HL-60 (cell line): Measurements from ENCODE around the gene PKD1.

ENCODE experiments used
- DNase-seq, 2 experiments: peaks; one replicate each; pipeline ENCODE4 v3.0.0-alpha.2; 2010 to 2020; ENCODE audit warnings: low read depth in 1 of 2, low spot score in 1 of 2
- H3K27ac ChIP-seq: fragments of 250-450 bp; sonication (Bioruptor Pico); replicated peaks from 2 replicates; pipeline ENCODE4 v1.5.1; 2020; ENCODE audit warnings: mild to moderate bottlenecking, moderate library complexity
- H3K27me3 ChIP-seq: fragments of 250-450 bp; sonication (Bioruptor Pico); 2 replicates; pipeline ENCODE4 v1.5.1; 2021; ENCODE audit warnings: mild to moderate bottlenecking, moderate library complexity; ENCODE audit not compliant: insufficient read depth, poor library complexity, severe bottlenecking
- H3K4me3 ChIP-seq: replicated peaks from 2 replicates; pipeline ENCODE4 v1.5.1; 2011; ENCODE audit warnings: mild to moderate bottlenecking, control low read depth, low read length; ENCODE audit not compliant: insufficient read depth
- GABPA ChIP-seq: IDR thresholded peaks from 2 replicates; pipeline ENCODE4 v1.6.1; 2012; ENCODE audit warnings: low read depth
- POLR2AphosphoS5 ChIP-seq: IDR thresholded peaks from 2 replicates; pipeline ENCODE4 v1.6.1; 2012; ENCODE audit warnings: low read depth
- SPI1 ChIP-seq: IDR thresholded peaks from 2 replicates; pipeline ENCODE4 v1.6.1; 2012; ENCODE audit warnings: low read depth, mild to moderate bottlenecking, borderline replicate concordance
- TF ChIP-seq, protein P1 (sequence below): IDR thresholded peaks from one replicate; pipeline ENCODE4 v1.5.1; 2011; ENCODE audit warnings: low read length, control low read depth, inconsistent platforms; ENCODE audit not compliant: insufficient read depth
- TF ChIP-seq, protein P2 (sequence below): IDR thresholded peaks from 2 replicates; pipeline ENCODE4 v1.6.1; 2012; ENCODE audit warnings: low read depth; ENCODE audit not compliant: insufficient replicate concordance

The PKD1 gene

DNA sequence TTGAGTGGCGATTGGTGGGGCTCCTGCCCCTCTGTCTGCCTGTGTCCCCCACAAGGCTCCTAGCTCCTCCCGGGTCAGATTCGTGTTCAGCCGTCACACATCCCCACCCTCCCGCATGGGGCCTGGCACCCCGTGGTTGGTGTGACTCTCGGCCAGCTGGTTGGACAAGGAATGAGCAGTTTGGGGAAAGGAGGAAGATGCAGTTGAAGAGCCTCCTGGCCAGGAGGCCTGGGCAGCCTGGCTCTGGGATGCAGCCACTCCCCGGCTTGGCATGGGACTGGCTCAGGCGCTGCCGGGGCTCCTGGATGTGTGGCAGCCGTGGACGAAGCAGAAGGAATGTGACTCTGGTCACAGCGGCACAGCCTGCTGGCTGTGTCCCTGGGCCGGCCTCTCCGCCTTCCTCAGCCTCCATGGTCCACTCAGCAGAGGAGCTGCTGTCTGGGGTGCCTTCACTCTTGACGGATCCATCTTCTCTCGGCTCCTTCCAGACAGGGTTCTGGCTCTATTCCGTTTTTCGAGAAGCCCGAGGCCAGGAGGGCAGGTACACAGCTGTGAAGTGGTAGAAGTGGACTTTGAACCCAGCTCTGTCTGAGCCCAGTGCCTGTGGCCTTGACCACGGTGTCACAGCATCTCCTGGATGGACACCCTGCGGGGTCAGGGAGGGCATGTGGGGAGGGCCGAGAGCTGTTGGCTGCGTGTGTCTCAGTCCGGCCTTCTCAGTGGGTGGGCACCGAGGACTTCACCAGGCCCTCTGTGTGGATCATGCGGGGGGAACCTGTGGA is 22.0 kb upstream of the PKD1 start:
- DNase-seq: no peak
- H3K27me3 ChIP-seq: no peaks in the 10 kb centered on the region
- peak overlapping the region; percentile 94 for H3K27ac ChIP-seq
- H3K4me3 ChIP-seq: no peak overlapping the region
- TF ChIP-seq, protein P1, sequence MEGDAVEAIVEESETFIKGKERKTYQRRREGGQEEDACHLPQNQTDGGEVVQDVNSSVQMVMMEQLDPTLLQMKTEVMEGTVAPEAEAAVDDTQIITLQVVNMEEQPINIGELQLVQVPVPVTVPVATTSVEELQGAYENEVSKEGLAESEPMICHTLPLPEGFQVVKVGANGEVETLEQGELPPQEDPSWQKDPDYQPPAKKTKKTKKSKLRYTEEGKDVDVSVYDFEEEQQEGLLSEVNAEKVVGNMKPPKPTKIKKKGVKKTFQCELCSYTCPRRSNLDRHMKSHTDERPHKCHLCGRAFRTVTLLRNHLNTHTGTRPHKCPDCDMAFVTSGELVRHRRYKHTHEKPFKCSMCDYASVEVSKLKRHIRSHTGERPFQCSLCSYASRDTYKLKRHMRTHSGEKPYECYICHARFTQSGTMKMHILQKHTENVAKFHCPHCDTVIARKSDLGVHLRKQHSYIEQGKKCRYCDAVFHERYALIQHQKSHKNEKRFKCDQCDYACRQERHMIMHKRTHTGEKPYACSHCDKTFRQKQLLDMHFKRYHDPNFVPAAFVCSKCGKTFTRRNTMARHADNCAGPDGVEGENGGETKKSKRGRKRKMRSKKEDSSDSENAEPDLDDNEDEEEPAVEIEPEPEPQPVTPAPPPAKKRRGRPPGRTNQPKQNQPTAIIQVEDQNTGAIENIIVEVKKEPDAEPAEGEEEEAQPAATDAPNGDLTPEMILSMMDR: no peak
- TF ChIP-seq, protein P2, sequence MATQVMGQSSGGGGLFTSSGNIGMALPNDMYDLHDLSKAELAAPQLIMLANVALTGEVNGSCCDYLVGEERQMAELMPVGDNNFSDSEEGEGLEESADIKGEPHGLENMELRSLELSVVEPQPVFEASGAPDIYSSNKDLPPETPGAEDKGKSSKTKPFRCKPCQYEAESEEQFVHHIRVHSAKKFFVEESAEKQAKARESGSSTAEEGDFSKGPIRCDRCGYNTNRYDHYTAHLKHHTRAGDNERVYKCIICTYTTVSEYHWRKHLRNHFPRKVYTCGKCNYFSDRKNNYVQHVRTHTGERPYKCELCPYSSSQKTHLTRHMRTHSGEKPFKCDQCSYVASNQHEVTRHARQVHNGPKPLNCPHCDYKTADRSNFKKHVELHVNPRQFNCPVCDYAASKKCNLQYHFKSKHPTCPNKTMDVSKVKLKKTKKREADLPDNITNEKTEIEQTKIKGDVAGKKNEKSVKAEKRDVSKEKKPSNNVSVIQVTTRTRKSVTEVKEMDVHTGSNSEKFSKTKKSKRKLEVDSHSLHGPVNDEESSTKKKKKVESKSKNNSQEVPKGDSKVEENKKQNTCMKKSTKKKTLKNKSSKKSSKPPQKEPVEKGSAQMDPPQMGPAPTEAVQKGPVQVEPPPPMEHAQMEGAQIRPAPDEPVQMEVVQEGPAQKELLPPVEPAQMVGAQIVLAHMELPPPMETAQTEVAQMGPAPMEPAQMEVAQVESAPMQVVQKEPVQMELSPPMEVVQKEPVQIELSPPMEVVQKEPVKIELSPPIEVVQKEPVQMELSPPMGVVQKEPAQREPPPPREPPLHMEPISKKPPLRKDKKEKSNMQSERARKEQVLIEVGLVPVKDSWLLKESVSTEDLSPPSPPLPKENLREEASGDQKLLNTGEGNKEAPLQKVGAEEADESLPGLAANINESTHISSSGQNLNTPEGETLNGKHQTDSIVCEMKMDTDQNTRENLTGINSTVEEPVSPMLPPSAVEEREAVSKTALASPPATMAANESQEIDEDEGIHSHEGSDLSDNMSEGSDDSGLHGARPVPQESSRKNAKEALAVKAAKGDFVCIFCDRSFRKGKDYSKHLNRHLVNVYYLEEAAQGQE: no peak
- TF ChIP-seq SPI1 (no peak), POLR2AphosphoS5 (no peak), GABPA (no peak)

DNA sequence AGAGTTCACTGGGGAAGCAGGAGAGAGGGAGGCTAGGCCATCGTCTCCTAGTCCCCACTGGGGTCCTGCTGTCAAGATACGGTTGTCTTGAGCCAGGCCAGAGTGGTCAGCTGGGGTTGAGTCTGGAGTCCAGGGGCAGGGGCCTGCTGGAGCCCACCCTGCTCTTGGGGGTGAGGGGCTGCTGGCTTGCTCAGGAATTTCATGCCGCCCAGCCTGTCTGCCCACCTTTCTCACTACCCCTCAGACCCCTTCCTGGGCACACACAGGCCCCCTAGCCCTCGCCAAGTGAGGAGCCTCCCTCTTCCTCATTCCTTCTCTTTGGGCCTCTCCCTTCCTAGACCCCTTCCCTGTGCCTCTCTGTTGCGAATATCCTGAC is 21.1 kb upstream of the PKD1 start:
- TF ChIP-seq, protein P1: no peak
- TF ChIP-seq POLR2AphosphoS5 (no peak), GABPA (no peak), SPI1 (no peak)
- TF ChIP-seq, protein P2: no peak
- H3K27me3 ChIP-seq: no peaks in the 10 kb centered on the region
- no peak for DNase-seq
- peak overlapping the region; percentile 94 for H3K27ac ChIP-seq
- peak overlapping the region; percentile 88 for H3K4me3 ChIP-seq

DNA sequence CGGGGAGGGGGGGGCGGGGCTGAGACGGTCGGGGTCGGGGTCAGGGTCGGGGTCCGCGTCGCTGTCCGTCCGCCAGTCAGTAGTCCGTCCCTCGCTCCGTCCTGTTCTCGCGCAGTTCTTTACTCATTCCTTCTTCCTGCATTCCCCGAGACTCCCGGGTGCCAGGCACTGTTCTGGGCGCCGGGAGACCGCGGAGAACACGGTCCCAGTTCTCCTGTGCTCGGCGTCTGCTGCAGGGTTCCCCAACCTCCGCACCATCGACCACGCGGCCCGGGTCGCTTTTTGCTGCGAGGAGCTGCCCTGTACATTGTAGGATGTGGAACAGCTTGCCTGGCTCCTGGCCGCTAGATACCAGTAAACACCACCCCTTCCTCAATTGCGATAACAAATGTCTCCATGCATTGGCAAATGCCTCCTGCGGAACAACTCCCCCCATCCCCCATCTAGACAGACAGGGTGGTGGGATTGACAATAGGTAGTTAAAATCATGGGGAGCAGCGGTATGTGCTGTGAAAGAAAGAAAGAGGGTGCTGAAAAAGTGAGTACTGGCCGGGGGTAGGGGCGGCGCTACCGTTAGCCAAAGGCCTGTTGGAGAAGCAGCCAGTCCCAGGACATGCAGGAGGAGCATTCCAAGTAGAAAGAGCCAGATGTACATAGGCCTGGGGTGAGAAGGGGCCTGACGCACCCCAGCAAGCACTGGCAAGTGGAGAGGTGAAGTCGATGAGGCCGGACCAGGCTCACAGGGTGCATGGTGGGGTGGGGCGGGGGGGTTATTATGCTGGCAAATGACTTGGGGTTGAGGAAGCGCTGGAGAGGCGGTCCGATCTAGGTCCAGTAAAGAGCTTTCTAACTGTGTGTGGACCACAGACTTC is 20.5 kb upstream of the PKD1 start:
- Histone ChIP-seq H3K4me3 (peak overlapping the region; percentile 88), H3K27me3 (no peaks in the 10 kb centered on the region), H3K27ac (peak overlapping the region; percentile 94)
- peak; percentile 56 to 66 for DNase-seq
- TF ChIP-seq POLR2AphosphoS5: peak; percentile 33; the same call in 1 of the 2 replicates
- TF ChIP-seq SPI1: peak; percentile 7; the same call in 1 of the 2 replicates
- no peak for TF ChIP-seq GABPA
- TF ChIP-seq, protein P2: peak; percentile 19
- TF ChIP-seq, protein P1: no peak
